T-helper 2 cell (primary cell): ENCODE measurements around the gene MCL1.

ENCODE experiments used
- DNase-seq, 5 experiments: peaks; one replicate each; pipeline versions ENCODE4 v3.0.0 to v3.0.0-alpha.2; 2012 to 2022

Gene MCL1

GRCh38 chr1:150536836-150537731 is 42.3 kb downstream of the MCL1 start:
- DNase-seq = no peak

DNA sequence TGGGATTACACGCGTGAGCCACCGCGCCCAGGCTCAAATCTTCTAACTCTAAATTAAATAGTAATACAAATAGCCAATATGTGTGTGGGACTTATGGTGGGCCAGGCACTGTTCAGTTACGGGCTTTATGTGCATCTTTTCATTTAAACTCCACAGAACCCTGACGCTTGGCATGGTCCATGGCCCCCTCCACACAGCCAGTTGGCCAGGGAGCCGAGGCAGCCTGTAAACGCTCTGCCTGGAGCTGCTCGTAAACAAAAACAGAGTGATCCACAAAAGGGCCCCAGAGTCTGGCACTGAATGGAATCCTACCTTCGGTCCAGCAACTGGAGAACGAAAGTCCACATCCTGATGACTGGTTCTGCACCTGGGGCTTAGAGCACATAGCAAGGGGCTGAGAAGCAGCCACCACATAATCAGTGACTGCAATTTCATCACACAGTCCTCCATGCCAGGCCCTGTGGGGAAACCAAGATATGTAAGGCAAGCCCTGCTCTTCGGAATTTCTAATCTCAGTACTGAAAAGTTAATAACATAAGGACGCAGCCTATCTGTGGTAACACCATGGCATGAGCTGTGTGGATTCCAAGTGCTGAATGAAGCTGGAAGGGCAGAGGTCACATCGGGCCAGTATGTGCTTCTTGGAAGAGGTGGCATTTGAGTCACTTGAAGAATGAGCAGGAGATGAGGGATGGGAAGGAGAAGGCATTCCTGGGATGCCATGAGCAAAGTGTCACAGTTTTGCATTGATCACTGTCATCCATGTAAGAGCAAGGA is 43.7 kb downstream of the MCL1 start:
- DNase-seq = no peak

DNA sequence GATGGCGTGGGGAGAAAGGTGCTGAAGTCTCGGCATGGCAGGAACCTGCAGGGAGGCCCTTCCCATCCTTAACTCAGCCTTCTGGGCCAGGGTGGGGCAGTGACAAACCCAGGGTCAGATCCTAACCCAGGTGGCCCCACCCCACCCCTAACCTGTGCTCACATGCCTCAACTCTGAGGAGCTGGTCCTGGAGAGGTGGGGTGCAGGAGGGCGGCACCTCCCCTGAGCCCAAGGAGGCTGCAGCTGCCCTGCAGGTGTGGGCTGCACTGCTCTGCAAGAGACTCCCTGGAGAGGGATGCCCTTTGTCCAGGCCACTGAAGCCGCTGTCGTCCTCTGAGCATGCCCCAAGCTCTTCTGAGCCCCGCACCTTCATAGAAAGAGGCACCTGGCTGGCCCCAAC is 45.4 kb downstream of the MCL1 start:
- no peak for DNase-seq

GRCh38 chr1:150532860-150533259 is 46.5 kb downstream of the MCL1 start:
- no peak for DNase-seq

DNA sequence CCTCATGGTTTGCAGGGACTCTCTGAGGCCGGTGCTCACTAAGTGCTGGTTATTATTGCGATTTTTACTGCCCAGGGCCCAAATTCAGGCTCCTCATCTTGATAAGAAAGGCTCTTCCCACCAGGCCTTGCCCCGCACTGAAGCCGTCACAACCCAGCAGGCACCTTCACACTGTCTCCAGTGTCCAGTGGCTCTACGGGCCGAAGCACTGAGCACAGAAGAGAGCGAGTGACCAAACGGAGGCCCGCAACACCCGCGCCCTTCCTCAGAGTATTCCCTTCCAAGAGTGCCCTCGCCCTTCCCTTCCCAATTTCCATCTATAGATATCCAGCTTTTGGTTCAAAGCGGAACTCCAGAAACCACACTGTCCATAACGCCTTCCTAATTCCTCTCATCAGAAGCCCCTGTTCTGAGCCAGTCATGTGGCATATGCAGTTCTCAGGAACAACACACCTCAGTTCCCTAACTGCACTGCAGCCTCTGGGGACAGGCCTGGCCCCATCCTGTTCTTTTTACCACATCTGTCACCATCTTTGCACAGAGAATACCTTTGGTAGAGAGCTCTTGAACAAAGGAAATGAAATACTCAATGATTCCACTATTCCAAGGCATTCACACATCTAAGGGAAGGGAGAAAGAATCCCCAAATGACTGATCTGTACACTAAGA is 48.8 kb downstream of the MCL1 start:
- no peak for DNase-seq

- no peak for DNase-seq
Measured at GRCh38 chr1:150529017-150529416, 50.4 kb downstream of the MCL1 start.

GRCh38 chr1:150528196-150528595 is 51.2 kb downstream of the MCL1 start:
- DNase-seq = no peak

- DNase-seq = no peak
Measured at GRCh38 chr1:150525348-150525747, 54.1 kb downstream of the MCL1 start.
